GM13976 (cell line): ENCODE measurements around the gene RBPJ.
"Not testable (repeated sequence)": the region's sequence is repeated elsewhere in the genome, so short reads cannot be mapped to it uniquely, and the experiment has no call there.

Experiments
- DNase-seq: peaks from one replicate; pipeline ENCODE4 v3.0.0; 2012; ENCODE audit warnings: low spot score
- CTCF ChIP-seq: IDR thresholded peaks from 2 replicates; pipeline ENCODE4 v1.5.1; 2012; ENCODE audit warnings: borderline replicate concordance, mild to moderate bottlenecking; ENCODE audit not compliant: insufficient read depth; ENCODE audit errors: extremely low read depth, missing control alignments, control extremely low read depth
- in situ Hi-C: fragments of 300-500 bp; cut with MboI; formaldehyde crosslinking; loops from one replicate; pipeline ENCODE4 v1.12.0; 2022; ENCODE audit warnings: low sequenced_read_pairs, mixed read lengths, inconsistent platforms; ENCODE audit not compliant: unreplicated experiment

Gene RBPJ

GRCh38 chr4:26308568-26308967, 12.2 kb upstream of the RBPJ start:
- DNase-seq, result no peak
- in situ Hi-C loops, result no loop called here
- TF ChIP-seq CTCF, result no peak

GRCh38 chr4:26310264-26310663, 10.6 kb upstream of the RBPJ start:
- TF ChIP-seq CTCF, result no peak
- in situ Hi-C loops, result no loop called here
- no peak for DNase-seq

- no peak for DNase-seq
- no peak for TF ChIP-seq CTCF
- in situ Hi-C loops, result no loop called here
These were observed 9.2 kb upstream of the RBPJ start for GRCh38 chr4:26311633-26312032.

GRCh38 chr4:26315316-26315932, 5.4 kb upstream of the RBPJ start:
- DNase-seq, in situ Hi-C loops: not testable (repeated sequence)

GRCh38 chr4:26317766-26318165, 3.0 kb upstream of the RBPJ start:
- DNase-seq, result no peak
- TF ChIP-seq CTCF, result no peak
- in situ Hi-C loops, result no loop called here

GRCh38 chr4:26319467-26319948, 1.3 kb upstream of the RBPJ start:
- peak; percentile 60 for TF ChIP-seq CTCF
- in situ Hi-C loops, result no loop called here
- DNase-seq, result peak; percentile 94

- in situ Hi-C loops, result loop anchor here (10.0 kb wide), 1 partner anchor 245 kb away; no protein-coding TSS in a partner anchor
- DNase-seq, result peak; percentile 76
- TF ChIP-seq CTCF, result no peak
These were observed 771 bp upstream of the RBPJ start for GRCh38 chr4:26319949-26320537.
